ENCODE results near the gene FOXRED2. TPM values are rescaled to one million over a fixed set of nuclear protein-coding genes. Genes with fewer than 3 reads are reported as not detected.

Gene FOXRED2
- total and polyA plus RNA-seq, 2 of the 4 experiments (the other 2 are of a cell fraction), result 1.6 to 4.0 TPM

DNA sequence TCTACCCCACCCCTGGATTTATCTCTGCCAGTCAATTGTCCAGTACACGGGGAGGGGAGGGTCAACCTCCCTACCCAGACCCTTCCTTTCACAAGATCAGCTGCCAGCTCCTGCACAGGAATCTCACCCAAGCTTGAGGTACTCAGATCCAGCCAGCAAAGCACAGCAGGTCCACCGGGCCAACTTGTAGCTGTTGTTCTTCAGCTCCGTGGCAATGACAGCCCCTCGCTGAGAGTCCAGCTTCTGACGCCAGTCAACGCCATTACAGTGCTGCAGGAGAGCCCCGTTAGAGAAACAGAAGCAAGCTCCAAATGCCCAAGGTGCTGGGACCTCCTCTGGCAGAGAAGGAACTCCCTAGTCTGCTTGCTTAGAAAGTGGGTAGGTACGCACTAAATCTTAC is 5.5 kb upstream of the FOXRED2 start:
- no peaks in the 10 kb centered on the region for H3K9me3 ChIP-seq (ENCODE audit: control insufficient read depth, insufficient read depth, low read length)
- no peak for TF ChIP-seq NFE2L2 (IDR thresholded peaks at IDR 0.05; ENCODE audit: low read depth, low read length)
- no peak for TF ChIP-seq RCOR1 (IDR thresholded peaks at IDR 0.05; ENCODE audit: insufficient replicate concordance, low read length)
- TF ChIP-seq RAD21 (IDR thresholded peaks at IDR 0.05; ENCODE audit: low read length), result no peak
- TF ChIP-seq SMC3 (IDR thresholded peaks at IDR 0.05; ENCODE audit: low read depth, low read length), result no peak
- TF ChIP-seq ELK1 (IDR thresholded peaks at IDR 0.05; ENCODE audit: borderline replicate concordance, low read depth, low read length), result no peak
- no peak for TF ChIP-seq CHD1 (IDR thresholded peaks at IDR 0.05; ENCODE audit: low read depth, low read length)
- TF ChIP-seq BHLHE40 (IDR thresholded peaks at IDR 0.05; ENCODE audit: low read depth, low read length), result no peak
- no peak for TF ChIP-seq MXI1 (IDR thresholded peaks at IDR 0.05; ENCODE audit: borderline replicate concordance, low read depth, low read length)
- no peak for TF ChIP-seq CEBPB (IDR thresholded peaks at IDR 0.05; ENCODE audit: low read depth, low read length)
- no peak for TF ChIP-seq MAZ (IDR thresholded peaks at IDR 0.05; ENCODE audit: borderline replicate concordance, low read depth, low read length)
- no peak for TF ChIP-seq MAFK (IDR thresholded peaks at IDR 0.05; ENCODE audit: low read depth, low read length)
- TF ChIP-seq, protein P1, sequence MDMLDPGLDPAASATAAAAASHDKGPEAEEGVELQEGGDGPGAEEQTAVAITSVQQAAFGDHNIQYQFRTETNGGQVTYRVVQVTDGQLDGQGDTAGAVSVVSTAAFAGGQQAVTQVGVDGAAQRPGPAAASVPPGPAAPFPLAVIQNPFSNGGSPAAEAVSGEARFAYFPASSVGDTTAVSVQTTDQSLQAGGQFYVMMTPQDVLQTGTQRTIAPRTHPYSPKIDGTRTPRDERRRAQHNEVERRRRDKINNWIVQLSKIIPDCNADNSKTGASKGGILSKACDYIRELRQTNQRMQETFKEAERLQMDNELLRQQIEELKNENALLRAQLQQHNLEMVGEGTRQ (IDR thresholded peaks at IDR 0.05; ENCODE audit: low read depth, low read length), result no peak
- no peak for TF ChIP-seq POLR2A (IDR thresholded peaks at IDR 0.05; ENCODE audit: low read depth, low read length)
- TF ChIP-seq RFX5 (IDR thresholded peaks at IDR 0.05; ENCODE audit: low read depth, low read length), result no peak
- TF ChIP-seq, protein P2, sequence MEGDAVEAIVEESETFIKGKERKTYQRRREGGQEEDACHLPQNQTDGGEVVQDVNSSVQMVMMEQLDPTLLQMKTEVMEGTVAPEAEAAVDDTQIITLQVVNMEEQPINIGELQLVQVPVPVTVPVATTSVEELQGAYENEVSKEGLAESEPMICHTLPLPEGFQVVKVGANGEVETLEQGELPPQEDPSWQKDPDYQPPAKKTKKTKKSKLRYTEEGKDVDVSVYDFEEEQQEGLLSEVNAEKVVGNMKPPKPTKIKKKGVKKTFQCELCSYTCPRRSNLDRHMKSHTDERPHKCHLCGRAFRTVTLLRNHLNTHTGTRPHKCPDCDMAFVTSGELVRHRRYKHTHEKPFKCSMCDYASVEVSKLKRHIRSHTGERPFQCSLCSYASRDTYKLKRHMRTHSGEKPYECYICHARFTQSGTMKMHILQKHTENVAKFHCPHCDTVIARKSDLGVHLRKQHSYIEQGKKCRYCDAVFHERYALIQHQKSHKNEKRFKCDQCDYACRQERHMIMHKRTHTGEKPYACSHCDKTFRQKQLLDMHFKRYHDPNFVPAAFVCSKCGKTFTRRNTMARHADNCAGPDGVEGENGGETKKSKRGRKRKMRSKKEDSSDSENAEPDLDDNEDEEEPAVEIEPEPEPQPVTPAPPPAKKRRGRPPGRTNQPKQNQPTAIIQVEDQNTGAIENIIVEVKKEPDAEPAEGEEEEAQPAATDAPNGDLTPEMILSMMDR (conservative IDR thresholded peaks at IDR 0.05; ENCODE audit: low read depth, low read length), result no peak
- no peak for TF ChIP-seq FOS (IDR thresholded peaks at IDR 0.05; ENCODE audit: low read depth, low read length)
- peaks cover 5 to 14% of the 10 kb centered on the region in 2 experiments; a peak in 3 of 4 replicates for H3K79me1 ChIP-seq (ENCODE audit: low read depth in 1 of 2, low read length in 2 of 2)
- no peak overlapping the region for H3K9ac ChIP-seq (ENCODE audit: low read depth, low read length)
- DNase-seq (no peak), ATAC-seq (ENCODE audit: low read depth) (no peak)
- H3K27ac ChIP-seq (ENCODE audit: insufficient read depth, low read length), result no peak overlapping the region
- H3K4ac ChIP-seq (ENCODE audit: low read depth, low read length), result no peak overlapping the region
- no peak overlapping the region for H3K23ac ChIP-seq (ENCODE audit: low read depth, low read length)
- H4K20me1 ChIP-seq (ENCODE audit: insufficient read depth, low read length), result peaks cover 38% of the 10 kb centered on the region
- H3K56ac ChIP-seq (ENCODE audit: extremely low read depth, insufficient read depth, low read length), result no peak overlapping the region
- H3K4me3 ChIP-seq (ENCODE audit: insufficient read depth, low read depth, low read length), result no peak overlapping the region
- dilution Hi-C loops (cut with HindIII; ENCODE audit: low sequenced_read_pairs, unreplicated experiment) (no loop called here), in situ Hi-C loops (cut with MboI; ENCODE audit: low sequenced_read_pairs) (loop anchor here (25.0 kb wide), 1 partner anchor 1200 kb away; no protein-coding TSS in a partner anchor), intact Hi-C loops (cut with micrococcal nuclease) (no loop called here)
- no peak overlapping the region for H2BK15ac ChIP-seq (ENCODE audit: low read depth, low read length)
- no peak overlapping the region for H3K18ac ChIP-seq (ENCODE audit: low read depth, low read length)
- H3K36me3 ChIP-seq (ENCODE audit: control insufficient read depth, insufficient read depth, low read length), result peaks cover 59% of the 10 kb centered on the region
- ChIA-PET CTCF (no interaction called here), POLR2A (ENCODE audit: unreplicated experiment) (interaction anchor here (0.6 kb wide), 1 partner anchor 261 kb away, joined by 15 read pairs; no protein-coding TSS in a partner anchor)
- H2BK20ac ChIP-seq (ENCODE audit: low read depth, low read length), result no peak overlapping the region
- no peak overlapping the region for H2AK9ac ChIP-seq (replicated peaks; ENCODE audit: low read depth, low read length, poor library complexity)
- no TSS peak for BruUV-seq (replicated peaks)
- no peak overlapping the region for H2AFZ ChIP-seq (replicated peaks; ENCODE audit: low read length, poor library complexity)
- no peak overlapping the region for H4K8ac ChIP-seq (ENCODE audit: low read depth in 2 of 2, low read length in 2 of 2)
- H4K5ac ChIP-seq (ENCODE audit: low read depth, low read length), result no peak overlapping the region
- H3K27me3 ChIP-seq (ENCODE audit: control insufficient read depth, insufficient read depth, low read length), result no peaks in the 10 kb centered on the region
- H3K14ac ChIP-seq (replicated peaks; ENCODE audit: low read depth, low read length), result no peak overlapping the region
- WGBS, 2 experiments (ENCODE audit: extremely low coverage in 2 of 2, insufficient read length in 1 of 2), result 100% methylated on average over 1 of the region's 8 CpGs; no CpG with 5 or more reads in 1 of the 2 experiments
- H2AK5ac ChIP-seq (ENCODE audit: low read depth, low read length), result no peak overlapping the region
- H3K4me1 ChIP-seq (ENCODE audit: control insufficient read depth, insufficient read depth, low read length), result no peaks in the 10 kb centered on the region
- H3K9me1 ChIP-seq (ENCODE audit: insufficient read depth, low read length), result peaks cover 6% of the 10 kb centered on the region
- H2BK120ac ChIP-seq (ENCODE audit: low read depth, low read length), result no peak overlapping the region
- no peak overlapping the region for H3K4me2 ChIP-seq (ENCODE audit: low read depth, low read length)
- no peak overlapping the region for H2BK5ac ChIP-seq (ENCODE audit: low read depth, low read length, poor library complexity, severe bottlenecking)
- no peak overlapping the region for H4K91ac ChIP-seq (ENCODE audit: insufficient read depth, low read depth, low read length)
